Subcutaneous adipose tissue (tissue), 4 donors: ENCODE data around the gene KIF26A. TPM values are rescaled to one million over a fixed set of nuclear protein-coding genes. Genes with fewer than 3 reads are reported as not detected.

Source experiments
- CTCF ChIP-seq: fragments of 450-650 bp; IDR thresholded peaks from one replicate; pipeline ENCODE4 v1.5.1; 2016; ENCODE audit warnings: low read depth, mild to moderate bottlenecking, control low read depth, antibody characterized with exemption, moderate library complexity
- total RNA-seq, 4 donors: library from RNA; depleted of rRNA; stranded (reverse); fragments of >200 nt; gene quantifications; one replicate each; pipeline ENCODE4 v1.1.0, GENCODE V29; 2016

Gene KIF26A
- total RNA-seq, 4 donors from 2014 or later, result 0.51 to 9.8 (median 0.88) TPM

DNA sequence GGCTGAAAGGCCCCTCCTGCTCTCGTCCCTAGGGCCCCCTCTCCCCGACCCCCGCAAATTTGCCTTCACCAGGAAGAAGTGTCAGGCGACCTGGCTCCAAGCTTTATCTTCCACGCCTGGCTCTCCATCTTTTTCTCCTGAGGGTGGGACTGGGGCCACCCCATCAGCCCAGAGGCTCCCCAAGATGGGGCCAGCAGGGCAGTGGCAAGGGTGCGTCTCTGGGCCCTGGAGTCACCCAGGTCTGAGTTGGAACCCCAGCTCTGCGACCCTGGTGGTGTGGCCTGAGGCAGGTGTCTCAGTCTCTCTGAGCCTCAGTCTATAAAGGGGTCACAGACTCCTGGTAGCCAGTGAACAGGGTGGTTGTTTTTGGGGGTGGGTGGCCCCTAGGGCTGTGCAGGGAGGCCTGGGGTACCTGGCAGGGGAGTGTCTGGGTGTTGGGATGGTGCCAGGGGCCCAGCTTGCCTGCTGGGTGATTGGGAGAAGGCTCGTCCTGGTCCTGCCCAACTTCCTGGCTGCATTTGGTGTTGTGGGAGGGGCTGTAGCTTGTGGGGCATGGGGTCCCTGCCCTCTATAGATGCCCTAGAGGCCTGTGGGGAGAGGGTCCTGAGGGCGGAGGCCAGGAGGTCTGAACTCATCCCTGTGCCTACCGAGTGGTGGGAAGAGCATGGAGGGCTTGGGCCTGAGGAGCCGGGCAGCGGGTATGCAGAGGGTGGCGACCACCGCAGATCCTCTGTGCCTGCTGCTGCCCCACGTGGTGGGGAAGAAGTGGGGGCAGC, 7.6 kb downstream of the KIF26A start:
- no peak for TF ChIP-seq CTCF

- no peak for TF ChIP-seq CTCF
Observed at GRCh38 chr14:104146651-104147345, 8.4 kb downstream of the KIF26A start.

GRCh38 chr14:104147346-104148125, 9.1 kb downstream of the KIF26A start:
- TF ChIP-seq CTCF, result no peak

GRCh38 chr14:104148433-104149277, 10.3 kb downstream of the KIF26A start:
- no peak for TF ChIP-seq CTCF

DNA sequence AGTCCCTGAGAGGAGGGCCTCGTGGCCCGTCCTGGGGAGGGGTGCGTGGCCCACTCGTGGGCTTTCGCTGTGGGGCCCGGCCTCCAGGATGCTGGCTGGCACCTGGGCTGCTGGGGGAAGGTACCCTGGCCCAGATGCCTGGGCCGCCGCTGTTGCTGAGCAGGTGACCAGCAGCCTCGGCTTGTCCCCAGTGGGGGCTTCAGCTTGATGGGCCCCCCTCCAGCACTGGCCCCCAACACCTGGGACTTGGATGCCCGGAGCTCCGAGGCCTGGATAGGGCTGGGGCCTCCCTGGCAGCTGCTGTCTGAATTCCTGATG, 10.8 kb downstream of the KIF26A start:
- no peak for TF ChIP-seq CTCF

GRCh38 chr14:104149617-104150135, 11.3 kb downstream of the KIF26A start:
- no peak for TF ChIP-seq CTCF
